Heart left ventricle (tissue), 16 donors: Measurements from ENCODE around the gene DLGAP1. TPM values are rescaled to one million over a fixed set of nuclear protein-coding genes. Genes with fewer than 3 reads are reported as not detected.

Source experiments
- ATAC-seq, 4 donors: fragments of 200-7000 bp; cut with Tn5 transposase; one replicate each; pipeline ENCODE4 v1.9.1; 2020 to 2022; ENCODE audit warnings: moderate library complexity in 4 of 4, mild to moderate bottlenecking in 3 of 4, moderate number of reproducible peaks in 1 of 4
- DNase-seq, 5 donors: peaks; one replicate each; pipeline ENCODE4 v3.0.0-alpha.2; 2020
- H3K27ac ChIP-seq, 12 donors: fragments of 200-600 bp; sonication (generic) in 4 of 12; one replicate each; pipeline versions ENCODE4 v1.5.0 to v1.8.0; 2016 to 2022; ENCODE audit warnings: mild to moderate bottlenecking in 2 of 12
- H3K27me3 ChIP-seq, 9 donors: fragments of 200-600 bp; sonication (generic) in 2 of 9; one replicate each; pipeline versions ENCODE4 v1.5.1 to v1.8.0; 2016 to 2022; ENCODE audit warnings: mild to moderate bottlenecking in 3 of 9
- H3K36me3 ChIP-seq, 9 donors: fragments of 200-600 bp; sonication (generic) in 2 of 9; one replicate each; pipeline versions ENCODE4 v1.5.0 to v1.8.0; 2018 to 2022; ENCODE audit warnings: mild to moderate bottlenecking in 2 of 9
- H3K4me1 ChIP-seq, 12 donors: fragments of 200-600 bp; sonication (generic) in 4 of 12; one replicate each; pipeline versions ENCODE4 v1.5.0 to v1.8.0; 2016 to 2022; ENCODE audit warnings: mild to moderate bottlenecking in 3 of 12
- H3K4me3 ChIP-seq, 12 donors: fragments of 200-600 bp; sonication (generic) in 4 of 12; one replicate each; pipeline versions ENCODE4 v1.5.0 to v1.8.0; 2017 to 2022; ENCODE audit warnings: mild to moderate bottlenecking in 9 of 12, moderate library complexity in 4 of 12
- H3K9me3 ChIP-seq, 12 donors: fragments of 200-600 bp; sonication (generic) in 4 of 12; one replicate each; pipeline versions ENCODE4 v1.5.0 to v1.8.0; 2016 to 2022; ENCODE audit warnings: mild to moderate bottlenecking in 1 of 12
- CTCF ChIP-seq, 12 donors: fragments of 200-600 bp; sonication (generic) in 4 of 12; IDR thresholded peaks; one replicate each; pipeline versions ENCODE4 v1.5.0 to v1.8.0; 2018 to 2022; ENCODE audit warnings: antibody characterized with exemption in 12 of 12, mild to moderate bottlenecking in 5 of 12
- POLR2A ChIP-seq, 2 donors: fragments of 450-650 bp; IDR thresholded peaks; one replicate each; pipeline ENCODE4 v1.6.1; 2017; ENCODE audit warnings: antibody characterized with exemption in 2 of 2, mild to moderate bottlenecking in 2 of 2, moderate library complexity in 2 of 2
- WGBS, 4 donors: extraction: QIAGEN DNeasy Blood & Tissue Kit in 2 of 4; methylation state at CpG; one replicate each; pipeline versions ENCODE4 v1.1.5 to v1.1.7; 2013 to 2018; 5-methylcytosine and 5-hydroxymethylcytosine counted together
- intact Hi-C, 10 donors: fragments of 100-400 bp; cut with DNase I; formaldehyde crosslinking; loops; one replicate each; pipeline versions ENCODE4 v1.11.1 to v1.14.2; 2022
- polyA plus RNA-seq, 2 donors: library from polyadenylated mRNA; stranded (reverse); fragments of 200-250 nt; gene quantifications; one replicate each; pipeline ENCODE4 v1.2.3, GENCODE V29; 2013
- total RNA-seq, 9 donors: library from RNA; depleted of rRNA in 2 of 9; stranded (reverse); fragments of >200 nt in 2 of 9; fragmentation: NEBNext Ultra II Directional in 3 of 9; extraction: Animal tissue kit (Norgen Biotek cat#: 25700) in 3 of 9; gene quantifications; one replicate each; pipeline versions ENCODE4 v1.1.0 to v1.2.4, GENCODE V29; 2016 to 2023
- donor health status: ischemic (EF 13 %, LVEDD 7.1; RV severe dilation, severe dysfunction).
- donor health status: healthy with polysubstance abuse.
- donor health status: DM: no; HTN: yes; CAD: no.
- donor health status: DM: no; HTN: no; CAD: no.
- donor health status: ischemic (EF 25% LVEDD 6.9; RV normal size, moderate dysfunction).
- donor health status: ischemic (EF 25% LVEDD 5.7; RV mildly dilated, moderate dysfunction).
- donor health status: healthy.
- donor health status: DM: yes; HTN: yes; CAD: no.
- donor health status: ischemic (EF 35%, LVEDD 5.7; RV mildly dilated, moderate dysfunction).
- donor health status: nonischemic (EF 11% LVEDD 7.7; RV severe dilation, severe dysfunction).
- donor health status: DM: yes; HTN: yes; CAD: no.
- donor health status: PGD.
- donor health status: ischemic (EF 29% LVEDD 5.4; RV normal size, mild dysfunction).
- donor health status: nonischemic (EF 23%, LVEDD 6.1; RV moderate dilation, normal function).

DLGAP1 gene
- total and polyA plus RNA-seq, 11 donors, result 0.10 to 5.5 (median 0.40) TPM; not detected in 1

GRCh38 chr18:4385876-4386275 is 69.2 kb downstream of the DLGAP1 start:
- no peaks in the 10 kb centered on the region for H3K27me3 ChIP-seq
- TF ChIP-seq POLR2A (IDR thresholded peaks at IDR 0.05) (no peak), CTCF (IDR thresholded peaks at IDR 0.05) (no peak)
- no peak for DNase-seq
- no peak overlapping the region for H3K4me3 ChIP-seq
- no peak for ATAC-seq
- intact Hi-C loops, result no loop called here
- WGBS, 4 donors, result 53 to 57% (median 55%) methylated on average over 3 of the region's 3 CpGs
- H3K36me3 ChIP-seq, result no peaks in the 10 kb centered on the region
- H3K9me3 ChIP-seq, result no peaks in the 10 kb centered on the region
- H3K27ac ChIP-seq, result no peak overlapping the region
- H3K4me1 ChIP-seq, result no peaks in the 10 kb centered on the region

- Histone ChIP-seq H3K4me1 (no peaks in the 10 kb centered on the region), H3K27me3 (no peaks in the 10 kb centered on the region), H3K27ac (no peak overlapping the region), H3K36me3 (no peaks in the 10 kb centered on the region), H3K9me3 (no peaks in the 10 kb centered on the region), H3K4me3 (no peak overlapping the region)
- intact Hi-C loops, result no loop called here
- no peak for ATAC-seq
- WGBS, 4 donors, result 7 to 27% (median 19%) methylated on average over 3 of the region's 3 CpGs
- DNase-seq, result no peak
- no peak for TF ChIP-seq POLR2A (IDR thresholded peaks at IDR 0.05)
Observed at GRCh38 chr18:4384932-4385331, 70.2 kb downstream of the DLGAP1 start.

- Histone ChIP-seq H3K9me3 (no peaks in the 10 kb centered on the region), H3K27me3 (no peaks in the 10 kb centered on the region), H3K4me1 (no peaks in the 10 kb centered on the region), H3K36me3 (no peaks in the 10 kb centered on the region), H3K4me3 (no peak overlapping the region), H3K27ac (no peak overlapping the region)
- DNase-seq (no peak), ATAC-seq (no peak)
- intact Hi-C loops, result no loop called here
- WGBS, 4 donors, result 65 to 79% (median 74%) methylated on average over 1 of the region's 1 CpG
- TF ChIP-seq CTCF (IDR thresholded peaks at IDR 0.05) (no peak), POLR2A (IDR thresholded peaks at IDR 0.05) (no peak)
Observed at GRCh38 chr18:4374564-4374963, 80.5 kb downstream of the DLGAP1 start.

- H3K4me3 ChIP-seq, result no peak overlapping the region
- H3K27me3 ChIP-seq, result no peaks in the 10 kb centered on the region
- H3K4me1 ChIP-seq, result no peaks in the 10 kb centered on the region
- H3K27ac ChIP-seq, result no peak overlapping the region
- ATAC-seq, result no peak
- no peaks in the 10 kb centered on the region for H3K36me3 ChIP-seq
- H3K9me3 ChIP-seq, result peaks cover 0 to 5% (median 0%) of the 10 kb centered on the region in 12 donors
- no peak for DNase-seq
- TF ChIP-seq CTCF (IDR thresholded peaks at IDR 0.05), result no peak
- TF ChIP-seq POLR2A (IDR thresholded peaks at IDR 0.05), result no peak
- intact Hi-C loops, result no loop called here
- 67 to 78% (median 70%) methylated on average over 4 of the region's 4 CpGs for WGBS, 4 donors
Observed at GRCh38 chr18:4369705-4370104, 85.4 kb downstream of the DLGAP1 start.

GRCh38 chr18:4360221-4360715 is 94.8 kb downstream of the DLGAP1 start:
- TF ChIP-seq CTCF (IDR thresholded peaks at IDR 0.05) (no peak), POLR2A (IDR thresholded peaks at IDR 0.05) (no peak)
- intact Hi-C loops, result no loop called here

More at GRCh38 chr18:4360221-4360715, 94.8 kb downstream of the DLGAP1 start:
- 79 to 88% (median 83%) methylated on average over 2 of the region's 2 CpGs for WGBS, 4 donors
- no peak for DNase-seq
- no peaks in the 10 kb centered on the region for H3K36me3 ChIP-seq
- peaks cover 0 to 17% (median 0%) of the 10 kb centered on the region in 12 donors for H3K9me3 ChIP-seq
- H3K27me3 ChIP-seq, result no peaks in the 10 kb centered on the region
- ATAC-seq, result no peak
- H3K27ac ChIP-seq, result no peak overlapping the region
- H3K4me3 ChIP-seq, result no peak overlapping the region
- H3K4me1 ChIP-seq, result no peaks in the 10 kb centered on the region
